GM19438 (cell line): Measurements from ENCODE around the gene GFER.
"Not testable (repeated sequence)": the region's sequence is repeated elsewhere in the genome, so short reads cannot be mapped to it uniquely, and the experiment has no call there.

Experiments
- ATAC-seq: cut with Tn5 transposase; IDR thresholded peaks from one replicate; pipeline ENCODE4 v1.9.1; 2021; ENCODE audit warnings: low read depth; ENCODE audit not compliant: unreplicated experiment

The GFER gene

DNA sequence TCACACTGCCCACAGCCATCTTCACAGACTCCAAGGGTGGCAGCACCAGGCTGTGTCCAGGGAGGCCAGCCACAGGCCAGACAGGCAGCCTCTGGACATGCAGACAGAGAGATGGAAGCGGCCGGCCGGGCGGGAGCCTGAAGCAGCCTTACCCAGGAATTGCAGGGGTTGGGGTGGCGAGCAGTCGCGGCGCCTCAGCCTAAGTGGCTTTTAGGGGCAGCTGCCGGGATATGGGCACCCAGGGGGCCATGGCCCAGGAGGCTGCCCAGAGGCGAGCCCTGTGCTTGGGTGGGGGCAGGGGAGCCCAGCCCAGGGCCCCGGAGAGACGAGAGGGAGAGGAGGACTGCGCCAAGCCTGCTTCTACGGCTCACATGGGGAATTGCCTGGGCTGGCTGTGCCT is 41.3 kb downstream of the GFER start:
- no peak for ATAC-seq

DNA sequence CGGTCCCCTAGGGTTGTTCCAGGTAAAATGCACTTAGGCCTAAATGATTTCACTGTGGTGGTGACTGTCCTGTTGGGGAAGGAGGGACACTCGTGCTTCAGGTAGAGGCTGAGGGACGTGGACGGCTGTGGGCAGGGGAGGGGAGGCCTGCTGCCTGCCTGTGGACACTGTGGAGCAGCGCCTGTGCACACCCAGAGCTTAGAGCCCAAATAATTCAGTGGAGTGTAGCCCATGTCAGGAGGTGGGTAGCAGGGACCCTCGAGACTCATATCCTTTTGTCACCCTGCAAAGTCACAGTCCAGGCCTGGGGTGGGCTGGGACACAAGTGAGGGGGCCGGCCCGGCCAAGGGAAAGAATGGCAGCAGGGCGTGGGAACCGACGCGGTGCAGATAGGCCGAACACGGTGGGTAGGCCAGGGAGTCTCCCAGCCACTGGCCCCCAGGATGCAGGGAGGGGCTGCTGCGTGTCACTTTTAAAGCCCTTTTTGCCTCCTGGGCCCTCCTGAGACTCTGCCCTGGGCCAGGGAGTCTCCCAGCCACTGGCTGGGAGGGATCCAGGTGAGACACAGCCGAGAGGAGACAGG is 42.0 kb downstream of the GFER start:
- no peak for ATAC-seq

DNA sequence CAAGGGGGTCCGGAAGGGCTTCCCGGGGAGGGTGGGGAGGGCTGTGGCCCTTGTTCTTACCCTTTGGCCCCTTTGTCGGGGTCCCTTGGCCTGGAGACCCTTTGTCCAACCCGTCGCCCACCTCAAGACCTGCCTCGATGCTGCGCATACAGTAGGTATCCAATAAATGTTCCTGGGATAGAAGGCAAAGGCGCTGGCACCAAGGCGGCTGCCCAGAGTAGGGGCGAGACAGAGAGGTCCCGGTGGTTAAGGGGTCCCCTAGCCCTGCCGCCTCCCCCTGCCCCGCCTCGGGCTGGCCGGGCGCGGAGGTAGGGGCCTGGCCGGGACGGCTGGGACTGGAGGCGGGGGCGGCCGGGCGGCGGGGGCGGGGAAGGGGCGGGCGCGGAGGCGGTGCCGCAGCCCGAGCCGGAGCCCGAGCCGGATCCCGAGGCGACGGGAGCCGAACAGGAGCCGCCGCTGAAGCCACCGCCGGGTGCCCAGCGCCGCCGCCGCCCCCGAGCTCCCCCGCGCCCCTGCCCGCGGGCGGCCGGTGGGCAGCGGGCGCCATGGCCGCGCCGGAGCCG is 42.5 kb downstream of the GFER start, which contains the start of gene NHERF2:
NHERF2 (plus strand) TSS at position 442 of the 563 bp plus-strand sequence; CDS start at position 546, 104 bp downstream.
- no peak for ATAC-seq

DNA sequence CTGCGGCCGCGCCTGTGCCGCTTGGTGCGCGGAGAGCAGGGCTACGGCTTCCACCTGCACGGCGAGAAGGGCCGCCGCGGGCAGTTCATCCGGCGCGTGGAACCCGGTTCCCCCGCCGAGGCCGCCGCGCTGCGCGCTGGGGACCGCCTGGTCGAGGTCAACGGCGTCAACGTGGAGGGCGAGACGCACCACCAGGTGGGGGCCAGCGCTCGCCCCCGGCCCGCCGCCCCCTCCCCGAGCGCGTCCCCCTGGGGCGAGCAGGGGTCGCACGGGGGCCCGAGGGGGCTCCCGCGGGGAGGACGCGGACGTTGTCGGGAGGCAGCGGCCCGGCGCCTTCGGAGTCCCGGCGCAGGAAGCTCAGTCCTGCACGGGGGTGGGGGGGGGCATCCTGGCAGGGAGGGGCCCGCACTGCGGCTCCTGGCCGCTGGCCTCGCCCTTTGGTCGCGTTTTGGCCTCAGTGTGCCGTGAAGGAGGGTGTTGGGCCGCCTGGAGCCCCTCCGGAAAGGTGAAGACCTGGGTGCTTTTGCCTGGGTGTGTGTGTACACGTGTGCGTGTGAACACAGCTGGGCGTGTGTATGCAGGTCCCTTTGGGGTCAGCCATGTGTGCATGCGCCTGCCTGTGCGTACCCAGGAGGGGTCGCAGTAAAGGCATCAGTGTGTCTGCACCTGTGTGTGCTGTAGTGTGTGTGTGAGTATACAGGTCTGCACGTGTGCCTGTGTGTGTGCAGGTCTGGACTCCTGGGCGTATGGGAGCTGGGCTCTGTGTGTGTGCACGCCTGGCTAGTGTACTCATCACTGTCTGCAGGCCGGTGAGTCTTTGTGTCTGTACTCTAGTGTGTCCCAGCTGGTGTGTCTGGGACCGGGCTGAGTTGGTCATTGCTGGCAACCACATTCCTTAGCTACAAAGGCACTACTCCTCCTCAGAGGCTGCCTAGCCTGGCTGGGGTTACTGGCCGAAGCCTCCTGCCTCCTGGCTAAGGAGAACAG is 43.3 kb downstream of the GFER start:
- no peak for ATAC-seq

GRCh38 chr16:2028146-2028545 is 44.2 kb downstream of the GFER start:
- no peak for ATAC-seq

DNA sequence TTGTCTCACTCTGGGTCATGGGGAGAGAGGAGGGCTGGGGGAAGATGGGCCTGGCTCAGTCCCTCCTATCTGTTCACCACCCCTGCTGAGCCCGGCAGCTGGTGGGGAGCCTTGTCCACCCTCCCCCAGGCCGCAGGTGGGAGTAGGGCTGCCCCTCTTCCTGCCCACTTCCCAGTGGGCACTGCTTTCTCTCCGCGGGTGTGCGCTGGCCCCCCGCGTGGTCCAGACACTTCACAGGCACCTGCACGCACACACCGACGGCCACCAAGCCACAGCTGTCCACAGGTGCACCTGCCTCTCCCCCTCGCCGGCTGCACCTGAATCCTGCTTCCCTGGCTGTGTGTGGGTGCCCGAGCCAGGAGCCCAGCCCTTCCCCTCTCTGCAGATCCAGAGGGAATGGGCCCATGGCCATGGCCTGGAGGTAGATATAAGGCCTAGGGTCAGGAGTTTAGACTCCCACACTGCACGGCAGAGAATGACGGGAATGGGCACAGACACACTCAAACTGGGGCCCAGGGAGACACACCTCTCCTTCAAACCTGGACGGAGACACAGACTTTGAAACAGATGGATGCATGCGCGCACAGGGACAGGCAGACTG is 44.7 kb downstream of the GFER start:
- no peak for ATAC-seq

DNA sequence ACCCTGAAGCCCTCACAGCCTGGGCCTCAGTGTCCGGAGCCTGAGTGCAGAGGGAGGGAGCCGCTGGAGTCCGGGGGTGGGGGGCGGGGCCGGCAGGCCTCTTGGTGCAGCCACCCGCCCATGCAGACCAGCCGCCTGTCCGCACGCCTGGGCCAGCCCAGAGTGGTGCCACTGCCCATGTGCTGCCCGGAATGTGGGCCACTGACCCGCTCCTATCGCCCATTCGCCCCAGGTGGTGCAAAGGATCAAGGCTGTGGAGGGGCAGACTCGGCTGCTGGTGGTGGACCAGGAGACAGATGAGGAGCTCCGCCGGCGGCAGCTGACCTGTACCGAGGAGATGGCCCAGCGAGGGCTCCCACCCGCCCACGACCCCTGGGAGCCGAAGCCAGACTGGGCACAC is 45.4 kb downstream of the GFER start:
- no peak for ATAC-seq

DNA sequence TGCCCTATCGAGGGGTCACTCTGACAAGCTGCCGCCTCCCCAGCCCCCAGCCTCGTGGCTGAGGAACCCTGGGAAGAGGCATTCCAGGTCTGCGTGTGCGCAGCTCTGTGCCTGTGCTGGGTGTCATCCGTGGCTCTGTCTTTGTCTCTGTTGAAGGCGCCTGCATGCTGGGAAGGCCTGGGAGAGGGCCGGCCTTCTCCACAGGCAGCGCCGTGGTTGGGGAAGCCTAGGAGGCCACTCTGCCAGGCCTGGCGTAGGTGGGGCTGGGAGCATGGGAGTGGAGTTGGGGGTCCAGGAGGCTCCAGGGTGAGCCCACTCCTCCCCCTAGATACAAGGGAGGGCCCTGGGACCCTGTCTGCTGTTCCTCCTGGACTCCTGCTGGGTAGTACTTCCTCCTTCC is 46.0 kb downstream of the GFER start:
- no peak for ATAC-seq

GRCh38 chr16:2031081-2031577 is 47.1 kb downstream of the GFER start:
- no peak for ATAC-seq

- ATAC-seq: no peak
Observed at GRCh38 chr16:2032285-2033056, 48.5 kb downstream of the GFER start.

DNA sequence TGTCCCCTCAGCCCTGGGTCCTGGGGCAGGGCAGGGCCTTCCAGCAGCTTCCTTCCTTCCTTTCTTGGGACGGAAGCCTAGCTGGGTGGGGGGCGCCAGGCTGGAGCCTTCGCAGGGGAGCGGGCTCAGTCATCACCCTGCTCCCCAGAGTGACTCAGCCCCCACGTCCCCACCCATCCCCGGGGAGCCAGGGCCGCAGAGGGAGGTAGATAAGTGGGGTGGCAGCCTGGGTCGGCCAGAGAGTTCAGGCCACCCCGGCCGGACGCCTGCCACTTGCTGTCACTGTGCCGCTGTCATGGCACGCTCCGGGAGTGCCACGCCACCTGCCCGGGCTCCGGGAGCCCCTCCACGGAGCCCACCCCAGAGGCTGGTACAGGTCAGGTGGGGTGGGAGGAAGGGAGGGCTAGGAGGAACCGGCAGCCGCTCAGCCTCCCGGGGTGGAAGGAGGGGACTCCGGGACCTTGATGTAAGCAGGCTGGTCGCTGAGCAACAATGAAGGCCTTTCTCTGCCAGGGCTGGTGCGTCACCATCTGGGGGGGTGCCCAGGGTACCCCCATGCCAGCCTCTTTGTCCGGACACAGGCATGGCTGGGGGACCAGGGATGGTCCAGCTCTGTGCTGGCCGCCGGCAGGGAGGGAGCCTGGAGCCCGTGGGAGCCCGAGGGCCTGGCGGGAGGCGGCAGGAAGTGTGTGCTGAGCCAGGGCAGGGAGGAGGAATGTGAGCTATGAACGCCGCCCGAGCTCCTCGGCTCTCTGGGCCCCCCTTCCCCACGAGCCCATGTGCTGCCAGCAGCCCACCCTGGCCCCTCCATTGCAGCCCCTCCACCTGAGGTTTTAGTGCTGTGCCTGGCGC is 49.3 kb downstream of the GFER start:
- no peak for ATAC-seq

DNA sequence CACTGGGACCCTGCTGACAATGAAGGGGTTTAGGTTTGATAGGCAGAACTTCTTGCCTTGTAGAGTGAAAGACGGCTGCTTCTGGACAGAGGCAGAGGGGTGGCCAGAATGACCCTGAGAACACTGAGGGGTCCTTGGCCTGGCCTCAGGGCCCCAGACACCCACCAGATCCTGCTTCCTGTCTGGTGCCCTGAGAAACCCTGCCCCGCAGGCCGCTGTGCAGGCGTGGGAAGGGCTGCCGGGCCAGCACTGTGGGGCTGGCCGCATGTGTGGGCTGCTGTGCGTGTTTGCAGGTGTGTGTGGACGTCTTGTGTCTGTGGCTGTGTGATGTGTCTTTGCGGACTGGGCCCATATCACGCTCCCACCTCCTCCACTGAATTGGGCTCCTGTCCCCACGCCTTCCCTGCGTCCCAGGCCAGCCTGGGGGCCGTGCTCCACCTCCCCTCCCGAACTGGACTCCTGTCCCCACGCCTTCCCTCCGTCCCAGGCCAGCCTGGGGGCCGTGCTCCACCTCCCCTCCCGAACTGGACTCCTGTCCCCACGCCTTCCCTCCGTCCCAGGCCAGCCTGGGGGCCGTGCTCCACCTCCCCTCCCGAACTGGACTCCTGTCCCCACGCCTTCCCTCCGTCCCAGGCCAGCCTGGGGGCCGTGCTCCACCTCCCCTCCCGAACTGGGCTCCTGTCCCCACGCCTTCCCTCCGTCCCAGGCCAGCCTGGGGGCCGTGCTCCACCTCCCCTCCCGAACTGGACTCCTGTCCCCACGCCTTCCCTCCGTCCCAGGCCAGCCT is 50.1 kb downstream of the GFER start:
- not testable (repeated sequence) for ATAC-seq

DNA sequence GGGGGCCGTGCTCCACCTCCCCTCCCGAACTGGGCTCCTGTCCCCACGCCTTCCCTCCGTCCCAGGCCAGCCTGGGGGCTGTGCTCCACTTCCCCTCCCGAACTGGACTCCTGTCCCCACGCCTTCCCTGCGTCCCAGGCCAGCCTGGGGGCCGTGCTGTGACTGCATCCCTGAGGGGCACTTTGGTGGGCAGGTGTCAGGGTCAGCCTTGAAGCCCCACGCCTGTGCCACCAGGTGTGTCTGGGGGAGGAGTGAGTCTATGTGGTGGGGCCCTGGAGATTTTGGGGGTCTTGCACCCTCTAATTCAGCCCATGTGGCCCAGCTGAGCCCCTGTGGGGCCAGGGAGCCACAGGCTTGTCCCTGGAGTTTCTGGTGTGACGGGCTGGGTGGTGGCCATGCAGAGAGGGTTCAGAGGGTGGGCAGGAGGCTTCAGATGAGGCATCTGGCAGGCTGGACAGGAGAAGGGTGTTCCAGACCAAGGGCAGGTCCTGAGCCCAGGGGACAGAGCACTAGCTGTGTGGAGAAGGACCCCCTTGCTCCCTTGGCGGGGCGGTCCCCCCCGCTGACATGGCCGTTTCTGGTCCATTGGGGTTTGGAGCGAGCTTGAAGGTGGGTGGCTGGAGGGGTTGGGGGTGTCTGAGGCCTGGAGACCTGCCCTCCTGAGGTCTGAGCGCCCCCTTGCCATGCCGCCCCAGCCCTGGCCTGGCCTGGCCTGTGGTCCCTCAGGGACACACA is 50.9 kb downstream of the GFER start:
- ATAC-seq: no peak

DNA sequence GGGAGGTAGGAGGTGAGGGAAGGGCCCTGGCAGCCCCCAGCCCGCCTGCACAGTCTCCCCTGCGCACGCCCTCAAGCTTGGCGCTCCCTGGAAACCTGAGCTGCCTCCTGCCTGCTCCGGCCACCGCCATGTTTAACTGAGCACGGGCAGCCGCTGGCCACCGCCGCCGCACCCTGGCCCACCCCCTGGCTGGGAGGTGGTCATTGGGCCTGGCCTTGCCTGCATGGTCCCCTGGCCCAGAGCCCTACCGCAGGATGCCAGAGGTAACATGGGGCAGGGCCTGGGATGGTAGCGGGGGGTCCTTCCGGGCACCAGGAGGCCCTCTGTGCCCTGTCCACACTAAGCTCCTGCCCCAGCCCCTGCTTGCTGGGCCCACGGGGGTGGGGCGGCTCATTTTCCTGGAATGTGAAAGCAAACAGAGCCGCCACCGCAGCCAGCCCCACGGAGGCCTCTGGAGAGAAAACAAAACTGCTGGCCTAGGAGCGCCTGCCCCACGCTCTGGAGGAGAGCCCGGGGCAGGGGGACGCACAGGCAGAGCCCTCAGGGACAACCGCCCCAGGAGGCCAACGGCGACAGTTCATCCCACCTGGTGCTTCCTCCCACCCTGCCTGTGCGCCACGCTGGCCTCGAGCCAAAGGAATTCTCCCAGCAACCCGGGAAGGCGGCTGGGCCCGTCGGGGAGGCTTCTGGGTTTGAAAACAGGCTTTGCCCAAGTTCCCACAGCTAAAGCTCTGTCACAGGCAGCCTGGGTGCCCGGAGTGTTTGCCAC is 51.6 kb downstream of the GFER start:
- no peak for ATAC-seq

DNA sequence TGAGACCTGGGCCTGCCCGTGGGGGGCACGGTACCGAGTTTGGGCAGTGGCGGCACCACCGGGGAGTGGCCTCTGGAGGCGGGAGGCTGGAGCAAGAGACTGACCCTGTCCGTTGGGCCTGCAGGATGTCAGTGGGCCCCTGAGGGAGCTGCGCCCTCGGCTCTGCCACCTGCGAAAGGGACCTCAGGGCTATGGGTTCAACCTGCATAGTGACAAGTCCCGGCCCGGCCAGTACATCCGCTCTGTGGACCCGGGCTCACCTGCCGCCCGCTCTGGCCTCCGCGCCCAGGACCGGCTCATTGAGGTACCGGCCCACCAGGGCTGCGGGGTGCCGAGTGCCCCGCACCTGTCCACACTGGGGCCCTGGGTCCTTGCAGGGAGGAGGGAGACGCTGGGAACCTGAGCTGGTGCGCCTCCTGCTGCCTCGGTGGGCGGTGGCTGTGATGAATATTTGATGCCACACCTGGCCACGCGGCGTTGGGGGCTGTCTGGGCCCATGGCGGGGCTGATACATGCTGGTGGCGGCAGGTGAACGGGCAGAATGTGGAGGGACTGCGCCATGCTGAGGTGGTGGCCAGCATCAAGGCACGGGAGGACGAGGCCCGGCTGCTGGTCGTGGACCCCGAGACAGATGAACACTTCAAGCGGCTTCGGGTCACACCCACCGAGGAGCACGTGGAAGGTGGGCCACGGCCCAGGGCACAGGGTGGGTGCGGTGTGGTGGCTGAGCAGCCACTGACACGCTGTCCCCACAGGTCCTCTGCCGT is 52.4 kb downstream of the GFER start:
- no peak for ATAC-seq

- ATAC-seq: no peak
Observed at GRCh38 chr16:2037115-2037514, 53.1 kb downstream of the GFER start.
